Transverse colon (tissue), 4 donors: ENCODE results near the gene GALNT13.

Source experiments
- CTCF ChIP-seq, 5 experiments: fragments of 200-600 bp in 3 of 5; fragments of 450-650 bp in 2 of 5; sonication (generic) in 3 of 5; IDR thresholded peaks; 1 replicate in 2 of 5; 2 replicates in 3 of 5; pipeline ENCODE4 v1.5.1; 2016 to 2017; ENCODE audit warnings: antibody characterized with exemption in 5 of 5, inconsistent platforms in 3 of 5, mild to moderate bottlenecking in 2 of 5, moderate library complexity in 1 of 5
- EP300 ChIP-seq: sonication (generic); formaldehyde crosslinking; IDR thresholded peaks from one replicate; pipeline ENCODE4 v1.6.1; 2017; ENCODE audit warnings: antibody characterized with exemption, low read depth
- POLR2AphosphoS5 ChIP-seq, 3 donors: sonication (generic); formaldehyde crosslinking; IDR thresholded peaks; one replicate each; pipeline ENCODE4 v1.6.1; 2016; ENCODE audit warnings: antibody characterized with exemption in 3 of 3

- no peak for TF ChIP-seq CTCF (IDR thresholded peaks at IDR 0.05)
- TF ChIP-seq EP300 = no peak
- no peak for TF ChIP-seq POLR2AphosphoS5 (IDR thresholded peaks at IDR 0.05)
Measured at GRCh38 chr2:154329510-154329909, 457.8 kb downstream of the GALNT13 start.
